Testis (tissue), 2 donors: ENCODE measurements around the gene ADAP1.

Source experiments
- POLR2A ChIP-seq: fragments of 450-650 bp; IDR thresholded peaks from one replicate; pipeline ENCODE4 v1.6.1; 2017; ENCODE audit warnings: antibody characterized with exemption, mild to moderate bottlenecking, moderate library complexity
- TF ChIP-seq, protein P1 (sequence below), 3 experiments: fragments of 450-650 bp in 2 of 3; fragments of 200-600 bp in 1 of 3; sonication (generic) in 1 of 3; IDR thresholded peaks; one replicate each; pipeline ENCODE4 v1.5.1; 2016 to 2019; ENCODE audit warnings: antibody characterized with exemption in 3 of 3, mild to moderate bottlenecking in 2 of 3, moderate library complexity in 1 of 3

DNA sequence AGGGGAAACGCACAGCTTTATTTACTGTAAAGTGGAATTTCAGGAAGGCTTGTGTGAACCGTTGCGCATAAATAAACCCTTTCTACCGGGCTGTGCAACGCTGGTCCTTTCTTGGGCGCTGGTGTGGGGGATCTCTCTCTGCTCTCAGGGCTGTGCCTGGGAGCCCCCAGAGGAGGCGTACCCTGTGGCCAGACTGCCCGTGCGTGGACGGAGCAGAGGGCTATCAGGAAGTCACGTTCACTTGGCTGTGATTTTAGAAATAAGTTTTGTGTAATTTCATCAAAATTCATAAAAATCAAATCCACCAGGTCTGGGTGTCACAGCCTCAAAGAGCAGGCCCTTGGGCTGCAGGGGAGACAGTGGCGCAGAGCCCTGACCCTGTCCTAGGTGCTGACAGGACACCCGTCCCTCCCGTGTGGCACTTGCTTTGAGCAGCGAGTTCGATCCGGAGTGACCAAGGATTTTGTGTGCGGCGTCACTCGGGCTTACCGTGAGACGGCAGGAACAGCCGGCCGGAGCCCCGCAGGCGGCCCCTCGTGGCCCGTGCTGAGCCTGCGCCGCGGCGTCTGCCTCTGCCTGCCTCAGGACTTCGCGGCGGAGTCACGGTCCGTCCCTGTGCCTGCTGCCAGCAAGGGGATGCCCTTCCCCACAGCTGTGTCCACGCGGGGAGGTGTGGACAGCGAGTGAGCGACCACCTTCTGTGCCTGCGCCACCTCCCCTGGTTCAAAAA, 58.0 kb downstream of the ADAP1 start:
- TF ChIP-seq, protein P1, sequence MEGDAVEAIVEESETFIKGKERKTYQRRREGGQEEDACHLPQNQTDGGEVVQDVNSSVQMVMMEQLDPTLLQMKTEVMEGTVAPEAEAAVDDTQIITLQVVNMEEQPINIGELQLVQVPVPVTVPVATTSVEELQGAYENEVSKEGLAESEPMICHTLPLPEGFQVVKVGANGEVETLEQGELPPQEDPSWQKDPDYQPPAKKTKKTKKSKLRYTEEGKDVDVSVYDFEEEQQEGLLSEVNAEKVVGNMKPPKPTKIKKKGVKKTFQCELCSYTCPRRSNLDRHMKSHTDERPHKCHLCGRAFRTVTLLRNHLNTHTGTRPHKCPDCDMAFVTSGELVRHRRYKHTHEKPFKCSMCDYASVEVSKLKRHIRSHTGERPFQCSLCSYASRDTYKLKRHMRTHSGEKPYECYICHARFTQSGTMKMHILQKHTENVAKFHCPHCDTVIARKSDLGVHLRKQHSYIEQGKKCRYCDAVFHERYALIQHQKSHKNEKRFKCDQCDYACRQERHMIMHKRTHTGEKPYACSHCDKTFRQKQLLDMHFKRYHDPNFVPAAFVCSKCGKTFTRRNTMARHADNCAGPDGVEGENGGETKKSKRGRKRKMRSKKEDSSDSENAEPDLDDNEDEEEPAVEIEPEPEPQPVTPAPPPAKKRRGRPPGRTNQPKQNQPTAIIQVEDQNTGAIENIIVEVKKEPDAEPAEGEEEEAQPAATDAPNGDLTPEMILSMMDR (IDR thresholded peaks at IDR 0.05), result no peak
- TF ChIP-seq POLR2A, result no peak
